ENCODE data around the gene USP3.

Gene USP3

GRCh38 chr15:63544258-63545026 is 40.0 kb downstream of the USP3 start:
- DNase-seq (ENCODE audit: low read depth) = no peak

DNA sequence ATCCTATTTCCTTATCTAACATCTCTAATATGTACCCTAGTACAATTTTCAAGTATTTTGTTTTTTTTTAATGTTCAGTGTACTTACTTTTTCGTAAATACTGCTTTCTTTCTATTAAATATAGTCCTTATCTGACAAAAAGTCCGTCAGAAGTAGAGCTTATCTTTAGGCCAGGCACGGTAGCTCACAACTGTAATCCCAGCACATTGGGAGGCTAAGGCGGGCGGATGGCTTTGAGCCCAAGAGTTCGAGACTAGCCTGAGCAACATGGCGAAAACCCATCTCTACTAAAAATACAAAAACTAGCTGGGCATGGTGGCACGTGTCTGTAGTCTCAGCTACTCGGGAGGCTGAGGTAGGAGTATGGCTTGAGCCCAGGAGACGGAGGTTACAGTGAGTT is 41.1 kb downstream of the USP3 start:
- DNase-seq (ENCODE audit: low read depth) = no peak

DNA sequence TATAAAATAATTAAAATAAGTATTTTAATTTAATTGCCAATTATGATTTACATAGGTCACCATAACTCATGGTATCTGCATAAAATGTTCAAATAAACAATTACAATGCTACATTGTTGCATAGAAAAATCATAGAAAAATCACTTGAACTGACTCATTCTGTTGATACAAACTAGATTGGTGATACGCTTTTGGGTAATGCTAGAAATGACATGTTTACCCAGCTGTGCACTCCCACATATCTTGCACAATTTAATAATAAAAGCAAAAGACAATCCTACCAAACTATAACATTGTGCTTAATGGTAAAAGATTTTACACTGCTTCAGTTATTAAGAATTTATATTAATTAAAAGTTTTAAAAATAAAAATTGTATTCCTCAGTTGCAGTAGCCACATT is 47.0 kb downstream of the USP3 start:
- no peak for DNase-seq (ENCODE audit: low read depth)

DNA sequence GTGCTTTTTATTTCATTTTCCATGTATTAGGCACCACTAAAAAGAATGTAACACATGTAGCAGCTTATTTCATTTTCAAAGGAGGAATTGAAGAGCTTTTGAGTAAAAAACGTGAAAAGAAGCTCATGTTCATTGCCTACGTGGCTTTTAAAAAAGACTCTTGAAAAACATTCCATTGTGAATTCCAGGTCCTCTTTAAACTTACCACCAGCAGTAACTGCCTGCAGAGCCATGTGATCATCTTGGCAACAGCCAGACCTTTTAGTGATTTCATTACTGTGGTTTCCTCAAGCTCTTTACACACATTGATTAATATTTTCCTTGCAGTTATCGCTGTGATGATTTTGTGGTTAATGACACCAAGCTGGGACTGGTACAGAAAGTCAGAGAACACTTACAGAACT is 49.0 kb downstream of the USP3 start:
- DNase-seq (ENCODE audit: low read depth) = no peak

GRCh38 chr15:63554337-63554927 is 50.0 kb downstream of the USP3 start:
- no peak for DNase-seq (ENCODE audit: low read depth)

DNA sequence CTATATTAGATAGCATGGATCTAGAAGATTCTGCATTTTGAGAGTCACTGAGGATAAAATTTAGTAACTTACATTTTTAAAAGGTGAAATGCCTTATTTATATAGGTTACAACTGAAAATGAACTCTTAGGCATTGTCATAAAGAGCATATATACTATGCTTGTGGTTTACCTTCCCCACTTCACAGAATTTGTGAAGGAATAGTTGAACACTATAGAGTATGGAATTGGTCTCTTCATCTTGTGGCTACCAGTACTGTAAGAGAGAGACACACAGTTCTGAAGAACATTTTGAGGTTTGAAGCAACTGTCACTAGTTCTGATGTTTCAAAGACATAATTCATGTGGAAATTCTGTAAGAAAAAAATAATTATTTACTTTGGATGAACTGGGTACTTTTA is 51.1 kb downstream of the USP3 start:
- no peak for DNase-seq (ENCODE audit: low read depth)

GRCh38 chr15:63556246-63556645 is 51.9 kb downstream of the USP3 start:
- DNase-seq (ENCODE audit: low read depth) = no peak

DNA sequence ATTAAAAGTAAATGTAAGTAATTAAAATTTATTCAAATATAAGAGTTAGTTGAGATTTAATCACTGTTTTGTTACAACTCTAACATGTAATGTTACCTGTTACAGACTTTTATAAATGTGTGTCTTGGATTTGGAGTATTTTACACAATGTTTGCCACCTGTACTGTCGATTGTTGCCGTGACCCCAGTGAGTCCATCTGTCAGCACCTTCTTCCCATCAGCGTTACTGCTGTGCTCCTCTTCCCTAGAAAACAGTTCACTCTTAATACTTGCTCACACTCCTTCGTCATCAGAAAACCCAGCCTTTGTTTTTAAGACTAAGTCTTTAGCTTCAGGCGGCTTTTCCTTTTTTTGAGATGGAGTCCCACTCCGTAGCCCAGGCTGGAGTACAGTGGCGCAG is 52.3 kb downstream of the USP3 start:
- no peak for DNase-seq (ENCODE audit: low read depth)

DNA sequence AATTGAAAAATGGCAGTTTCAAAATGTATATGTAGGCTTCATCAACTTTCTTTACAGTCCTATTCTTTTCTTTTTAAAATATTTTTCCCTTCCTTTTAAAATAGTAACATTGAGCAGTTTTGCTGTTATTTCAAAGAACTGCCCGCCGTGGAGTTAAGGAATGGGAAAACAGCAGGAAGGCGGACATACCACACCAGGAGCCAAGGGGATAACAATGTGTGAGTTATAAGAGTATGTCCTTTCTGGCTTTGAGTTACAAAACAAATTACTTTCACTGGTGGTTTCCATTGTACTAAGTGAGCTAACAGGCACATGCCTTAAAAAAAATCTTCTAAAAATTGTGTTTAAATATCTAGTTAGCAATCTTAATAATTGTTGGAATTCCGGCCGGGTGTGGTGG is 55.4 kb downstream of the USP3 start:
- no peak for DNase-seq (ENCODE audit: low read depth)

GRCh38 chr15:63560741-63561448 is 56.5 kb downstream of the USP3 start:
- no peak for DNase-seq (ENCODE audit: low read depth)

DNA sequence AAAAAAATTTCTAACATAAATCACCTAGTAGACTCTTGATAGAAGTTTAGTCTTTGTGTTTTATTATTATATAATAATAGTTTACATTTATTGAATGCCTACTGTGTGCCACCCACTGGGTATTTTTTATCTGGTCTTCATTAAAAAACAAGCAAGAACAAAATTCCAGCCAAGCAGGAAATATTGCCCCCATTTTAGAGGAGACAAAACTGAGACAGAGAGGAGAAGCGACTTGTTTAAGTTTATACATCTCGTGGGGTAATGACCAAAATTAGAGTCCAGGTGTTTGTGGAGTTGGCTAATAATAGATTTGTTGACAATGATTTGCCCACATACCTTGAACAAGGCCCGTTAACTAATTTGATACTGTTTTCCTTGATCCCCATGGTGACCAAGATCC is 59.7 kb downstream of the USP3 start:
- no peak for DNase-seq (ENCODE audit: low read depth)

GRCh38 chr15:63565536-63566186 is 61.3 kb downstream of the USP3 start:
- no peak for DNase-seq (ENCODE audit: low read depth)

DNA sequence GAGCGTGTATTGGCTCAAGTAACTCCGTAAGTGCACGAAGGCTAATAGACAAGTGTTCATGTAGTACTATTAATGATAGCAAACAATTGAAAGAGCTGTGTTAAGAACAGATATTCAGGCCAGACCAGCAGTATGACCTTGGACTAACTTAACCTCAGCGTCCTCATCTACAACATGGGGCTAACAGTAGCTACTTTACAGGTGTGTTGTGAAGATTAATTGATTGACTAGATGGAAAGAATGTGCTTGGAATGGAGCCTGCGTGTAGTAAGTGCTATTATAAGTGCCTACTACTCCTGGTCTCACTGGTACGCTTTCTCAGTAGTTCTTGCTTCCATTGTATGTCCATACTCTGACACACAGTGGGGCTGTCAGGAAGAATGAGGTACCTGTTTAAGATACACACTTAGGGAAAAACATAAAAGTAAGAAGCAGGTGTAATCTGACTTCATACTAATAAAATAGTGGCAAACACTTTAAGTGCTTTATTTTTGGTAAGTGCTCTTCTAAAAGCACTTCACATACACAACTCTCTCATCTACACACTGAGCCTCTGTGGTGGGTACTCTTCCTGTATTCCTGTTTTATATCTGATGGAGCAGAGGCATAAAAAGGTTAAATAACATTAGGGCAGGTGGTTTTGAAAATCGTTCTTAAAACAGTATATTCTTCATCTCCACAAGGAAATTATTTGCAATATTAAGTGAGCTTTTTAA is 68.5 kb downstream of the USP3 start:
- DNase-seq (ENCODE audit: low read depth) = no peak

DNA sequence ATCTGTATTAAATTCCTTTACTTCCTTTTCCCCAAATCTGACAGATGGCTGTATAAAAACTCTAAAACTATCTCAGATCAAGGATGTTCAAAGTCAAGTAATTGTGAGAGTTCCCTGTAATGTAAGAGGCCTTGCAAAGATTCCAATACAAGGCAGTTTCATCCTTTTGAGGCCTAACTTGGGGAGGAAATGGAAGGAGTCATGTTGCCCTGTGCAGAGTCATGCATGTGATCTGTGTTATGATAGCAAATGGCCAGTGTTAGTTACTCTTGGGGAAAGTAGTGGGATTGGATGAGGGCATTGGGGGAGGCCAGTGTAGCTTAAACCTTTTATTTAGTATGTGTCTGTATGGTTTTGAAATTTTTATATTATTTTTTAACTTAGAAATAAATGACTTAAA is 69.1 kb downstream of the USP3 start:
- no peak for DNase-seq (ENCODE audit: low read depth)

GRCh38 chr15:63575312-63575711 is 70.9 kb downstream of the USP3 start:
- no peak for DNase-seq (ENCODE audit: low read depth)

DNA sequence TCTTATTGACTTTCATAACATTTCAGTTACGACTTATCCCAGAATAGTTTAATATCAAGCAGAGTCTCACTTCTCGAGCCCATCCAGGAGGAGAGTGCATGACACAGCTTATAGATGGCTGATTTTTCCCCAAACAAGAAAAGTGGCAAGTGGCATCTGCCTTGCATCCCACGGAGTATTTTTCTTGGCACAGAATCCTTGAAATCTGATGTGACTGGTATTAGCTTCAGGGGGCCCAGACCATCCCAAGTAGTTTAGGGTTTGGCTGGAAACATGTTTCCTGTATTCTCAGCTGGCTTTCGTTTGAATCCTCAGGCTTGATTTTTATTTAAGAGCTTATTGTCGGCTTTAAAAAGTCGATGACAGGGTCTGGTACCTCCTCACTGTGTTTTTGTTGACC is 72.0 kb downstream of the USP3 start:
- DNase-seq (ENCODE audit: low read depth) = no peak

GRCh38 chr15:63582179-63582578 is 77.8 kb downstream of the USP3 start:
- no peak for DNase-seq (ENCODE audit: low read depth)

GRCh38 chr15:63582718-63583426 is 78.5 kb downstream of the USP3 start:
- no peak for DNase-seq (ENCODE audit: low read depth)

- DNase-seq (ENCODE audit: low read depth) = no peak
Observed at GRCh38 chr15:63586790-63587189, 82.4 kb downstream of the USP3 start.

- no peak for DNase-seq (ENCODE audit: low read depth)
Observed at GRCh38 chr15:63587527-63587926, 83.1 kb downstream of the USP3 start.

DNA sequence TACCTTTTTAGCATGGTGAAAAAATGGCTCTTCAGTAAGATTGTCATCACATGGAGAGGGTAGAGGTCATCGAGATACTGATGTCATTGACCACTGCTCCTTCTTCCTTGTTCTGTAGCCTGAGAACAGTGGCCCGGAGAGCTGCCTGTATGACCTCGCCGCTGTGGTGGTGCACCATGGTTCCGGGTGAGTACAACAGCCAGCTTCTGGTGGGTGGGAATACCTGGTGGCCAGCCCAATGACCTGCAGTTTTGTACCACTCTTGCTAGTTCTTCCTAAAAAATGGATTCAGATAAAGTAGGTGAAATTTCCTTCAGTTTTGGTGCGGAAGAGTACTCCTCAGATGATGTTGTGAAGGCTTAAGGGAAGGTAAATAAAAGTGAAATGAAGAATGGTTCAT is 84.4 kb downstream of the USP3 start:
- DNase-seq (ENCODE audit: low read depth) = no peak
